ENCODE results near the gene SLC29A1.

DNA sequence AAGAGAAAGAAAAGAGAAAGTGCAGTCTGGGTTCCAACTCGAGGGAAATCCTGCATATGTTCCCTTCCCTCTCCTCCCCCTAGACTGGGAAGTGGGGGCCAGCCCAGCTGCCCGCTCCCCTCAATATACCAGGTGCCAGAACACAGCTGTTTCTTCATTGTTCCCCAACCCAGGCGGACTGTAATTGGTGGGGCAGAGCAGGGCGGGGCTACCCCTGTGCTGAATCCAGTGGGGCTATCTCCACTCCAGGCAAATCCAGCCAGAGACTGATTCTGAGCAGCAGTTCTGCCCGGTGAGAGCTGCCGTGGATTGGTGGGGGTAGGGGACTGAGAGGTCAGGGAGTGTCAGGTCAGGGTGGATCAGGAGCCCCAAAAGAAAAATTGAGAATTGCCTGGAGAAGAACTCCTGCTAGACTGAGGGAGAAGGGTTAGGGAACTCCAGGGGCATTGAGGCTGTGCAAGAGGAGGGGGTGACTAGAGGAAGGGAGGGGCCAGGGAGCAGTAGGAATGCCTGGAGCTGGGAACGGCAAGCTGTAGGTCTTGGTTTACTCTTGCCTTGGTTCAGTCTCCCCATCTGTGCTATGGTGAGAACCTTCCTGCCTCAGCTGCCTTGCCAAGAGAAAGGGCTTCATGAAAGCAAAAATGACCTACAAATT, 6.6 kb upstream of the SLC29A1 start, which contains the start of gene MYMX:
- TF ChIP-seq, protein P1, sequence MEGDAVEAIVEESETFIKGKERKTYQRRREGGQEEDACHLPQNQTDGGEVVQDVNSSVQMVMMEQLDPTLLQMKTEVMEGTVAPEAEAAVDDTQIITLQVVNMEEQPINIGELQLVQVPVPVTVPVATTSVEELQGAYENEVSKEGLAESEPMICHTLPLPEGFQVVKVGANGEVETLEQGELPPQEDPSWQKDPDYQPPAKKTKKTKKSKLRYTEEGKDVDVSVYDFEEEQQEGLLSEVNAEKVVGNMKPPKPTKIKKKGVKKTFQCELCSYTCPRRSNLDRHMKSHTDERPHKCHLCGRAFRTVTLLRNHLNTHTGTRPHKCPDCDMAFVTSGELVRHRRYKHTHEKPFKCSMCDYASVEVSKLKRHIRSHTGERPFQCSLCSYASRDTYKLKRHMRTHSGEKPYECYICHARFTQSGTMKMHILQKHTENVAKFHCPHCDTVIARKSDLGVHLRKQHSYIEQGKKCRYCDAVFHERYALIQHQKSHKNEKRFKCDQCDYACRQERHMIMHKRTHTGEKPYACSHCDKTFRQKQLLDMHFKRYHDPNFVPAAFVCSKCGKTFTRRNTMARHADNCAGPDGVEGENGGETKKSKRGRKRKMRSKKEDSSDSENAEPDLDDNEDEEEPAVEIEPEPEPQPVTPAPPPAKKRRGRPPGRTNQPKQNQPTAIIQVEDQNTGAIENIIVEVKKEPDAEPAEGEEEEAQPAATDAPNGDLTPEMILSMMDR (IDR thresholded peaks at IDR 0.05), result no peak
- no peak for TF ChIP-seq EZH2 (IDR thresholded peaks at IDR 0.05; ENCODE audit: borderline replicate concordance, insufficient read depth, low read depth, low read length, poor library complexity, severe bottlenecking)
